CD14-positive monocyte (primary cell): ENCODE measurements around the gene OR1D5. TPM values are rescaled to one million over a fixed set of nuclear protein-coding genes. Genes with fewer than 3 reads are reported as not detected.
"Not testable (repeated sequence)": the region's sequence is repeated elsewhere in the genome, so short reads cannot be mapped to it uniquely, and the experiment has no call there.

Source experiments
- DNase-seq, 3 donors: peaks; one replicate each; pipeline ENCODE4 v3.0.0-alpha.2; 2011 to 2022
- H2AFZ ChIP-seq: 2 replicates; pipeline ENCODE4 v1.6.0; 2012; ENCODE audit warnings: mild to moderate bottlenecking, low read depth, low read length, inconsistent platforms; ENCODE audit not compliant: insufficient read depth, poor library complexity, severe bottlenecking
- H3K27ac ChIP-seq, 2 donors: 1 replicate in 1 of 2; 2 replicates in 1 of 2; pipeline ENCODE4 v1.5.1; 2012 to 2013; ENCODE audit warnings: low read length in 2 of 2, control low read depth in 1 of 2, inconsistent platforms in 1 of 2, low read depth in 1 of 2, mild to moderate bottlenecking in 1 of 2
- H3K27me3 ChIP-seq, 2 donors: one replicate each; pipeline versions ENCODE4 v1.6.0 to v1.6.1; 2011 to 2013; ENCODE audit warnings: low read length in 2 of 2; ENCODE audit not compliant: control insufficient read depth in 2 of 2, insufficient read depth in 2 of 2
- H3K36me3 ChIP-seq, 2 donors: replicated peaks in 1 of 2; 1 replicate in 1 of 2; 2 replicates in 1 of 2; pipeline versions ENCODE4 v1.5.1 to v1.6.1; 2012 to 2013; ENCODE audit warnings: low read length in 2 of 2, control low read depth in 1 of 2, inconsistent platforms in 1 of 2, mild to moderate bottlenecking in 1 of 2; ENCODE audit not compliant: insufficient read depth in 2 of 2, control insufficient read depth in 1 of 2
- H3K4me1 ChIP-seq, 2 donors: 1 replicate in 1 of 2; 2 replicates in 1 of 2; pipeline versions ENCODE4 v1.5.1 to v1.6.1; 2012 to 2013; ENCODE audit warnings: low read length in 2 of 2, control low read depth in 1 of 2, inconsistent platforms in 1 of 2, mild to moderate bottlenecking in 1 of 2, moderate library complexity in 1 of 2; ENCODE audit not compliant: insufficient read depth in 2 of 2, control insufficient read depth in 1 of 2
- H3K4me2 ChIP-seq: replicated peaks from 2 replicates; pipeline ENCODE3; 2012; ENCODE audit warnings: low read length, moderate library complexity, mild to moderate bottlenecking; ENCODE audit not compliant: poor library complexity, severe bottlenecking; ENCODE audit errors: extremely low read depth
- H3K4me3 ChIP-seq, 3 experiments: fragments of 200-600 bp in 1 of 3; sonication (generic) in 1 of 3; replicated peaks in 1 of 3; 1 replicate in 2 of 3; 2 replicates in 1 of 3; pipeline ENCODE4 v1.5.1; 2011 to 2013; ENCODE audit warnings: low read length in 3 of 3, mild to moderate bottlenecking in 3 of 3, control low read depth in 2 of 3, low read depth in 2 of 3, inconsistent platforms in 1 of 3, moderate library complexity in 1 of 3
- H3K79me2 ChIP-seq: 2 replicates; pipeline ENCODE4 v1.6.0; 2012; ENCODE audit warnings: mild to moderate bottlenecking, control low read depth, inconsistent platforms, low read length, moderate library complexity; ENCODE audit not compliant: insufficient read depth
- H3K9ac ChIP-seq: 2 replicates; pipeline ENCODE4 v1.6.0; 2017; ENCODE audit warnings: low read length, mild to moderate bottlenecking; ENCODE audit not compliant: insufficient read depth, poor library complexity, severe bottlenecking
- H3K9me3 ChIP-seq, 2 donors: replicated peaks in 1 of 2; 1 replicate in 1 of 2; 2 replicates in 1 of 2; pipeline versions ENCODE4 v1.5.1 to v1.6.1; 2012 to 2013; ENCODE audit warnings: low read length in 2 of 2, control low read depth in 1 of 2; ENCODE audit not compliant: control insufficient read depth in 1 of 2, insufficient read depth in 1 of 2
- H4K20me1 ChIP-seq: 2 replicates; pipeline ENCODE4 v1.6.0; 2012; ENCODE audit warnings: mild to moderate bottlenecking, low read length, control low read depth, moderate library complexity; ENCODE audit not compliant: insufficient read depth
- H3K27ac Mint-ChIP-seq, 7 donors: one replicate each; pipeline ENCODE4 v1.8.0; 2020; ENCODE audit warnings: mild to moderate bottlenecking in 7 of 7, mixed read lengths in 7 of 7, moderate library complexity in 6 of 7, inconsistent platforms in 2 of 7
- H3K27me3 Mint-ChIP-seq, 3 donors: one replicate each; pipeline ENCODE4 v1.8.0; 2021 to 2022; ENCODE audit warnings: low read depth in 3 of 3, mild to moderate bottlenecking in 3 of 3, mixed read lengths in 3 of 3, moderate library complexity in 3 of 3, inconsistent platforms in 1 of 3
- H3K36me3 Mint-ChIP-seq, 2 donors: one replicate each; pipeline ENCODE4 v1.8.0; 2020; ENCODE audit warnings: mixed read lengths in 2 of 2, inconsistent platforms in 1 of 2, mild to moderate bottlenecking in 1 of 2
- H3K4me1 Mint-ChIP-seq: one replicate; pipeline ENCODE4 v1.8.0; 2020; ENCODE audit warnings: mild to moderate bottlenecking, mixed read lengths
- H3K4me3 Mint-ChIP-seq, 2 donors: one replicate each; pipeline ENCODE4 v1.8.0; 2020; ENCODE audit warnings: mild to moderate bottlenecking in 2 of 2, mixed read lengths in 2 of 2, moderate library complexity in 1 of 2
- H3K9me3 Mint-ChIP-seq, 7 donors: one replicate each; pipeline ENCODE4 v1.8.0; 2020 to 2022; ENCODE audit warnings: mixed read lengths in 7 of 7, mild to moderate bottlenecking in 6 of 7, moderate library complexity in 6 of 7, inconsistent platforms in 2 of 7
- WGBS: methylation state at CpG from one replicate; pipeline ENCODE4 v1.1.5; 2013; ENCODE audit warnings: missing lambda C conversion rate; ENCODE audit not compliant: insufficient coverage; 5-methylcytosine and 5-hydroxymethylcytosine counted together
- intact Hi-C, 2 donors: fragments of 100-400 bp; cut with micrococcal nuclease; formaldehyde crosslinking; loops; one replicate each; pipeline versions ENCODE4 v1.15.0 to v1.15.1; 2023
- polyA minus RNA-seq: library from RNA; depleted of rRNA, polyadenylated mRNA; stranded (reverse); fragments of >200 nt; gene quantifications from 2 replicates; pipeline ENCODE4 v1.2.3, GENCODE V29; 2012
- polyA plus RNA-seq, 3 donors: library from polyadenylated mRNA; depleted of rRNA in 1 of 3; unstranded in 2 of 3; stranded (reverse) in 1 of 3; fragments of 300-500 nt in 2 of 3; fragments of >200 nt in 1 of 3; fragmentation: Illumina TruSeq in 2 of 3; gene quantifications; 1 replicate in 2 of 3; 2 replicates in 1 of 3; pipeline ENCODE4 v1.2.3, GENCODE V29; 2012 to 2021
- total RNA-seq, 12 experiments: library from RNA in 1 of 12; stranded (reverse) in 1 of 12; fragments of 120-200 nt in 1 of 12; gene quantifications; one replicate each; pipeline ENCODE4 v1.2.4 and lab custom pipeline; 2013 to 2026; ENCODE audit warnings: mixed read lengths in 6 of 12, inconsistent platforms in 1 of 12
- TF ChIP-seq, protein P1 (sequence below): fragments of 200-600 bp; IDR thresholded peaks from one replicate; pipeline ENCODE4 v1.8.0; 2022; ENCODE audit warnings: antibody characterized with exemption, mild to moderate bottlenecking

Gene OR1D5, protein sequence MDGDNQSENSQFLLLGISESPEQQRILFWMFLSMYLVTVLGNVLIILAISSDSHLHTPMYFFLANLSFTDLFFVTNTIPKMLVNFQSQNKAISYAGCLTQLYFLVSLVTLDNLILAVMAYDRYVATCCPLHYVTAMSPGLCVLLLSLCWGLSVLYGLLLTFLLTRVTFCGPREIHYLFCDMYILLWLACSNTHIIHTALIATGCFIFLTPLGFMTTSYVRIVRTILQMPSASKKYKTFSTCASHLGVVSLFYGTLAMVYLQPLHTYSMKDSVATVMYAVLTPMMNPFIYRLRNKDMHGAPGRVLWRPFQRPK
- not detected for total RNA-seq (2013)
- polyA plus RNA-seq (not detected), polyA minus RNA-seq (not detected in 2 replicates), total RNA-seq (lab: John Stamatoyannopoulos, UW) (0 to 0.12 (median 0) reads per million in 11 experiments)

DNA sequence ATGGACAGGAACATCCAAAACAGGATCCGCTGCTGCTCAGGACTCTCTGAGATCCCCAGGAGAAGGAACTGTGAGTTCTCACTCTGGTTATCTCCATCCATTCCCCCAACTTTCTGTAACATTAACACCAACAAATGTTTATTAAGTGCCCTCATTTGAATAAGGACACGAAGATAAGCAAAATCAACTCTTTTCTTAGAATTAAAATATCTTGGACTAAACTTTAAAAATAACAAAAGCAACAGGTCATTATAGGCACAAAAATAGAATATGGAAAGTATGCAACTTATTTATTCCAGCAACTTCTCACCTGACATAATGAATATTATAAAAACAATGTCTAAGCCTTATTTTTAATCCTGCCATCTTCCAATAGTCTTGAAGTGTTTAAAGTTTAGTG lies at the start of gene OR1D5:
TSS of gene OR1D5 (minus strand) at position 101 of the 400 bp plus-strand sequence. CDS start at position 101, 0 bp downstream.
- H3K79me2 ChIP-seq, H3K9me3 ChIP-seq, H3K27me3 Mint-ChIP-seq, H3K9ac ChIP-seq, DNase-seq, intact Hi-C loops, H4K20me1 ChIP-seq, H3K9me3 Mint-ChIP-seq, H3K27ac ChIP-seq, H3K4me2 ChIP-seq, H3K4me3 Mint-ChIP-seq, H3K4me1 Mint-ChIP-seq, H3K4me1 ChIP-seq, H3K36me3 ChIP-seq, H2AFZ ChIP-seq, H3K36me3 Mint-ChIP-seq, H3K4me3 ChIP-seq, H3K27me3 ChIP-seq: not testable (repeated sequence)
- peak within 1 kb of the TSS in 1 of 7 donors; percentile 68 for H3K27ac Mint-ChIP-seq
- no CpG with 5 or more reads among the region's 2 CpGs for WGBS

DNA sequence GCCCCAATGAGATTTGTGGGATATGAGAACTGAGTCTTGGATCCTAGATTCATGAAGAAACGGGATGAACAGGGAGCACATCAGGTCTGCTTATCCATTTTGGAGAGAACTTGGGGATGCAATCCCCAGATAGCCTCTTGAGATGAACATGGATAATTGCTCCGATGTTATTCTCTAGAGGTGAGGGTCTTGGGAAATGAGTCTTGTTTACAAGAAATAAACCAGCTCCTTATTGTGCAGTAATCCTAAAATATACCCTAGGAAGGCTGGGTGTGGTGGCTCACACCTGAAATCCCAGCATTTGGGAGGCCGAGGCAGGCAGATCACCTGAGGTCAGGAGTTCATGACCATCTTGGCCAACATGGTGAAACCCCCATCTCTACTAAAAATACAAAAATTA lies 40.9 kb upstream of the OR1D5 start, which contains the start of gene OR1D2:
TSS of gene OR1D2 (minus strand) at position 101 of the 400 bp plus-strand sequence. CDS start 11,426 bp downstream, outside the sequence.
- peak within 1 kb of the TSS in 1 of 7 donors; percentile 19 for H3K27ac Mint-ChIP-seq
- TF ChIP-seq, protein P1, sequence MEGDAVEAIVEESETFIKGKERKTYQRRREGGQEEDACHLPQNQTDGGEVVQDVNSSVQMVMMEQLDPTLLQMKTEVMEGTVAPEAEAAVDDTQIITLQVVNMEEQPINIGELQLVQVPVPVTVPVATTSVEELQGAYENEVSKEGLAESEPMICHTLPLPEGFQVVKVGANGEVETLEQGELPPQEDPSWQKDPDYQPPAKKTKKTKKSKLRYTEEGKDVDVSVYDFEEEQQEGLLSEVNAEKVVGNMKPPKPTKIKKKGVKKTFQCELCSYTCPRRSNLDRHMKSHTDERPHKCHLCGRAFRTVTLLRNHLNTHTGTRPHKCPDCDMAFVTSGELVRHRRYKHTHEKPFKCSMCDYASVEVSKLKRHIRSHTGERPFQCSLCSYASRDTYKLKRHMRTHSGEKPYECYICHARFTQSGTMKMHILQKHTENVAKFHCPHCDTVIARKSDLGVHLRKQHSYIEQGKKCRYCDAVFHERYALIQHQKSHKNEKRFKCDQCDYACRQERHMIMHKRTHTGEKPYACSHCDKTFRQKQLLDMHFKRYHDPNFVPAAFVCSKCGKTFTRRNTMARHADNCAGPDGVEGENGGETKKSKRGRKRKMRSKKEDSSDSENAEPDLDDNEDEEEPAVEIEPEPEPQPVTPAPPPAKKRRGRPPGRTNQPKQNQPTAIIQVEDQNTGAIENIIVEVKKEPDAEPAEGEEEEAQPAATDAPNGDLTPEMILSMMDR: no peak

DNA sequence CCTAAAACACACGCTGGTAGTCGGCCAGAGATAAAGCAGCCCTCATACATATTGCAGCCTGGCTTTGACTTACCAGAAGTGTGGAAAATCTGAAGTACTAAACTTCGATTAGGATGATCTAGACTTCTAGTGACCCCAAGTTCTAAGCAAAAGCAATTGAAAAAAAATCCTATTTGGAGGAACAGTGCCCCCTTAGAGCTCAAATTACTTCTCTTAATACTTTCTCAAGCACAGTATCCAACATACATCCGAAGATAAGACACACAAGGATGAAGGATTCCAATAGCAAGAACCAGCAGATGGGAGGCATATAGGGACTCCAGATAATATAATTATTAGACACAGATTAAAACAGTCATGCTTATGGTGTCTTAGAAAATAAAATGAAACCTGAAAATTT lies 10.4 kb upstream of the OR1D5 start:
- H2AFZ ChIP-seq, H3K9ac ChIP-seq, H3K9me3 Mint-ChIP-seq, intact Hi-C loops, DNase-seq, H4K20me1 ChIP-seq, H3K79me2 ChIP-seq, H3K4me3 ChIP-seq, H3K27me3 Mint-ChIP-seq, H3K4me1 Mint-ChIP-seq, H3K9me3 ChIP-seq, H3K4me1 ChIP-seq, H3K4me2 ChIP-seq, H3K27ac ChIP-seq, H3K27me3 ChIP-seq, H3K4me3 Mint-ChIP-seq, H3K36me3 ChIP-seq, H3K36me3 Mint-ChIP-seq, H3K27ac Mint-ChIP-seq: not testable (repeated sequence)
- WGBS: no CpG with 5 or more reads among the region's 4 CpGs

More for the DNA sequence above, 40.9 kb upstream of the OR1D5 start, which contains the start of gene OR1D2:
- Mint-ChIP-seq H3K4me1 (no peaks in the 10 kb centered on the region), H3K27me3 (peaks cover 0 to 8% (median 5%) of the 10 kb centered on the region in 3 donors), H3K36me3 (no peaks in the 10 kb centered on the region), H3K4me3 (no peak within 1 kb of the TSS), H3K9me3 (peaks cover 4 to 29% (median 14%) of the 10 kb centered on the region in 7 donors)
- Histone ChIP-seq H4K20me1 (no peaks in the 10 kb centered on the region), H3K9me3 (peaks cover 0 to 4% of the 10 kb centered on the region in 2 donors), H3K79me2 (no peaks in the 10 kb centered on the region), H3K36me3 (no peaks in the 10 kb centered on the region), H3K4me2 (no peak within 1 kb of the TSS), H3K9ac (no peak within 1 kb of the TSS), H3K4me1 (peaks cover 0 to 6% of the 10 kb centered on the region in 2 donors), H3K27ac (no peak within 1 kb of the TSS), H3K4me3 (no peak within 1 kb of the TSS), H3K27me3 (no peaks in the 10 kb centered on the region), H2AFZ (no peak within 1 kb of the TSS)
- intact Hi-C loops: no loop called here
- 100% methylated on average over 2 of the region's 3 CpGs for WGBS
- no peak for DNase-seq

DNA sequence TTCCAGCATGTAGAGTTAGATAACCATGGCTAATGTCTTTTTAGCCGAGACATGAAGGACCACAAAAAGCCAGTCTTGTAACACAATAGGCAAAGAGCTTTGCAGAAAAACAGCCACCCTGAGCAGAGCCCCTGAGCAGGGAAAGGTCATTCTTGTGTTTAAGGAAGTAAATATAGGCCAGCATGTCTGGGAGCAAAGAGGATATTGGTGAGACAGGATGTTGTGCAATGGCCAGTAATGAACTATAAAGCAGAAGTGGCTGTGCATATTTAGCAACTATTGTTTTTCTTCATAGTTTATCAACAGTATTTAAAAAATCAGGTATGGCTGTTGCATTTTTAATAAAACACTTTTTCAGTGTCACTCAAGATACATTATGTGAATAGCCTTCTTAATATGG lies 1.8 kb upstream of the OR1D5 start:
- H3K4me3 Mint-ChIP-seq, H3K27ac Mint-ChIP-seq: not testable (repeated sequence)

More for the DNA sequence above, 1.8 kb upstream of the OR1D5 start:
- H3K36me3 Mint-ChIP-seq, H3K36me3 ChIP-seq, H3K9me3 ChIP-seq, H3K27me3 ChIP-seq, H3K4me3 ChIP-seq, intact Hi-C loops, H3K9ac ChIP-seq, H3K79me2 ChIP-seq, H2AFZ ChIP-seq, H3K4me2 ChIP-seq, H3K4me1 Mint-ChIP-seq, H3K4me1 ChIP-seq, H3K9me3 Mint-ChIP-seq, H3K27me3 Mint-ChIP-seq, H3K27ac ChIP-seq, H4K20me1 ChIP-seq: not testable (repeated sequence)
- no CpG with 5 or more reads among the region's 1 CpG for WGBS
- peak; percentile 68 to 85 (median 73) for DNase-seq
